Fibroblast of mammary gland (primary cell): ENCODE measurements around the gene PPP1R13B.

Experiments
- DNase-seq: peaks from one replicate; pipeline ENCODE4 v3.0.0-alpha.2; 2010; ENCODE audit warnings: low read depth
- H3K4me3 ChIP-seq: 2 replicates; pipeline ENCODE4 v1.5.1; 2011; ENCODE audit warnings: low read depth, mild to moderate bottlenecking, low read length, moderate library complexity; ENCODE audit not compliant: control insufficient read depth
- TF ChIP-seq, protein P1 (sequence below): conservative IDR thresholded peaks from 2 replicates; pipeline ENCODE4 v1.5.1; 2011; ENCODE audit warnings: low read depth, low read length, inconsistent platforms; ENCODE audit not compliant: control insufficient read depth, insufficient read depth

Gene PPP1R13B

DNA sequence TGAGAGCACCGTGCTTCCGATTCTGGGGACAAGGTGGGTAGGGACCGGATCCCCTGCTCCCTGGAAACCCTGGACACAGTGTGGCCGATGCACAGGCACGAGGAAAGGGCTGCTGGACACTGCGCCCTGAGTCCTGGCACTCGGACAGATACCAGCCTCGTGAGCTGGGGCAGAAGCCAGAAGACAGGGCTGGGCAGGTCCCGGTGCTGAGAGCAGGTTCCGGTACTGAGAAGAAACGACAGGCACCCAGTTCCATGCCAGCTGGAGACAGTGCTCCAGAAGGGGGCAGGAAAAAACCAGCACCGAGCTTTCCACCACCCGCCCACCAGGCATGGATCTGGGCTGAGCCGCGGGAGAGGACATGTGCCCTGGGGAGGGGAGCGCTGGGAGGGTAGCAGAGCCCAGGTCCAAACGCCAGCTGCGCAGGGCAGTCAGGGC is 138.6 kb downstream of the PPP1R13B start:
- no peak for DNase-seq
- no peak overlapping the region for H3K4me3 ChIP-seq
- TF ChIP-seq, protein P1, sequence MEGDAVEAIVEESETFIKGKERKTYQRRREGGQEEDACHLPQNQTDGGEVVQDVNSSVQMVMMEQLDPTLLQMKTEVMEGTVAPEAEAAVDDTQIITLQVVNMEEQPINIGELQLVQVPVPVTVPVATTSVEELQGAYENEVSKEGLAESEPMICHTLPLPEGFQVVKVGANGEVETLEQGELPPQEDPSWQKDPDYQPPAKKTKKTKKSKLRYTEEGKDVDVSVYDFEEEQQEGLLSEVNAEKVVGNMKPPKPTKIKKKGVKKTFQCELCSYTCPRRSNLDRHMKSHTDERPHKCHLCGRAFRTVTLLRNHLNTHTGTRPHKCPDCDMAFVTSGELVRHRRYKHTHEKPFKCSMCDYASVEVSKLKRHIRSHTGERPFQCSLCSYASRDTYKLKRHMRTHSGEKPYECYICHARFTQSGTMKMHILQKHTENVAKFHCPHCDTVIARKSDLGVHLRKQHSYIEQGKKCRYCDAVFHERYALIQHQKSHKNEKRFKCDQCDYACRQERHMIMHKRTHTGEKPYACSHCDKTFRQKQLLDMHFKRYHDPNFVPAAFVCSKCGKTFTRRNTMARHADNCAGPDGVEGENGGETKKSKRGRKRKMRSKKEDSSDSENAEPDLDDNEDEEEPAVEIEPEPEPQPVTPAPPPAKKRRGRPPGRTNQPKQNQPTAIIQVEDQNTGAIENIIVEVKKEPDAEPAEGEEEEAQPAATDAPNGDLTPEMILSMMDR, result no peak

DNA sequence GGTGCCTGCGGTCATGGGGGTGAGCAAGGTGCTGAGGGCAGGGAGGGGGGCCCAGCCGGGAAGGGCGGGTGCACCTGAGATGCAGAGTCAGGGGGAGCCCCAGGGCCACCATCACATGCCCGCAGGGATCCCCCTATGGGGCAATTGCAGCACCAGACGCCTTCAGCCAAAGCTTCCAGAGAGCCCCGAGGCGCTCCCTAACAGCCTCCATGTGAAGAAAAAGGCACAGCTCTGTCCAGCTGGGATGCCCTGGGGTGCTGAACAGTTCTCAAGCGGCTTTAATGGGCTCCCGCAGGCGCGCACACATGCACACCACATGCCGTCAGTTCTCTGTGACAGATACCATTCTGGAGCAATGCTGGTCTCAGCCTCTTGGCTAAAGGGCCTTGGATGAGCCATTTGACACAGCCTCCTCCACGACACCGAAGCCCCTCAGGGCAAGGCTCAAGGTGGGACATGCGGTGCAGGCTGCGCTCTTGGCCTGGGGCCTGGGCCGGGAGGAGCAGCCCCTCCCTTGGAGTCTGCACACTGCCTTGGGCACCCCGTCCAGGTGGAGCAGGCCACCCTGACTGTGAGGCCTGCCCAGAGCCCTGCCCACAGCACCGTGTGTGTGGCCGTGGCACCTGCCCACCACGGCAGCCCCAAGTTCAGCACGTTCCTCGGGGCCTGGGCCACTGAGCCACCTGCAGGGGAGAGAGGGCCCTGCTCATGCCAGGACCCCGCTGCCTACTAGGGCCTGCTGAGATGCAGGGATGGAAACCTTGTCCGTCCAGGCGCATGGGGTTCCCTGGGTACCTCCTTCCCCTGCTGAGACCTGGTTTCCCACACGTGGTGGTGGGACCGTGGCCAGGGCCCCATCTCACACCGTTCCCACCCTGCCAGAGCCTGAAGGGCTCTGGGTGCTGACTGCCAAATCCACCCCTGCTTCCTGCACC is 139.8 kb downstream of the PPP1R13B start:
- H3K4me3 ChIP-seq, result no peak overlapping the region
- DNase-seq, result no peak
- TF ChIP-seq, protein P1, result no peak

DNA sequence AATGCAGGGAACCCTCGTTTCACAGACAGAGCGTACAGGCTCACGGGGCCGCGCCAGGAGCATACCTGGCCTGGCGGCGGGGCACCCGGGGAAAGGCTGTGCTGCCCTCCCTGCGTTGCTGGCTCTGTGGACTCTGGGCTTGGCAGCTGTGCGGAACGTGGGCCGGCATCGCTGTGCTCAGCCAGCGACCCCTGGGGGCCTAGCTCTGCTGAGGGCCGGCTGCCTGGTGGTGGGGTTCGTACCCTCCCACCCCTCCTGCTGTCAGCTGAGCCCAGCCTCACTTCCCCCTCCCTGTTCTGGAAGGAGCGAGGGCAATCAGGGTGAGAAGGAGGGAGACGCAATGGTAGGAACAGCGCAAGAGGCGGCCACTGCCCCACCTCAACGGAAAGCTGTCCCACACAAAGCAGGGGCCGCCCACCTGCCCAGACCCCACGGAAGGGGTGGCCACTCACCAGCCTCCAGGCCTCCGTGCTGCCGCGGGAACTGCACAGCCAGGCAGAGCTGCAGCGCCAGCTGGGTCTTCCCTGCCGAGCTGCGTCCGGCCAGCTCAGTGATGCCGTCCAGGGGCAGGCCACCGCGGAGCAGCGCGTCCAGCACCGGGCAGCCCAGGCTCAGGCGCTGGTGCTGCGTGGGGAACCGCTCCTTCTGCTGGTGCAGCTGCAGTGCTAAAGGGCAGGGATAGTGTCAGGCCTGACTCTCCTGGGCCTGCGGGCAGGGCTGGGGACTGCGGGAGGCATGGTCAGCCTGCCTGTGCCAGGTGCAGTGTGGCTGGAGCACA is 140.6 kb downstream of the PPP1R13B start:
- TF ChIP-seq, protein P1, result no peak
- no peak for DNase-seq
- H3K4me3 ChIP-seq, result no peak overlapping the region

DNA sequence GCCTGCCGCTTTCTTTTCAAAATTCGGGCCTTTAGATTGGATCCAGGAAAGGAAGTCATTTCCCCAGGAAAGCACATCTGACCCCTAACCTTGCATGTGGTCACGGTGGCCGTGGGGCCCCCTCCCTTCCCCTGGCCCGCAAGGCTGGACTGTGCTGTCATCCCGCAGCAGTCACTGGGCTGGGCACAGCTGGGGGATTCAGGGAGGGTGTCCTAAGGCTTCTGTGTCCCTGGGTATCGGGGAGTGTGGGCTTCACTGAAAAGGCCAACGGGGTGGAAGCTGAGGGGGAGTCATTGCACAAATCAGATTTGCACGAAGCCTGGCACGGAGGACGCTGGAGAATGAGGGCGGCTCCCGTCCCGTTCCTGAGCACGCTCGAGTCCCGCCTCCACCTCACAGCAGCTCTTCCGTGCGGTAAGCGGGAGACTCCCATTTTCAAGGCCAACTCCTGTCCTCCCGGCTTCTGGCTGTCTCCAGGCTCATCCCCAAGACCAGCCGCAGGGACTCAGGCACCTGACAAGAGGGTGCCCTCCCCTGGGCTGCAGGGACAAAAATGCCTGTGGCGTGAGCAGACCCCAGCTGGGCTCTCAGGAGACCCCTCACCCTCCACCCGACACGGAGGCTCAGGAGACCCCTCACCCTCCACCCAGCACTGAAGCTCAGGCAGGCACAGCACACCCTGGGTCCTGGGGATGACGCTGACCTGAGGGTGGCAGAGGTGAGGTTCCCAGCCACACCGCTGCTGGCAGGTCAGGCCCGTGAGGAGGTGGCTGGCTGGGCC is 141.7 kb downstream of the PPP1R13B start:
- TF ChIP-seq, protein P1, result no peak
- DNase-seq, result no peak
- no peak overlapping the region for H3K4me3 ChIP-seq

DNA sequence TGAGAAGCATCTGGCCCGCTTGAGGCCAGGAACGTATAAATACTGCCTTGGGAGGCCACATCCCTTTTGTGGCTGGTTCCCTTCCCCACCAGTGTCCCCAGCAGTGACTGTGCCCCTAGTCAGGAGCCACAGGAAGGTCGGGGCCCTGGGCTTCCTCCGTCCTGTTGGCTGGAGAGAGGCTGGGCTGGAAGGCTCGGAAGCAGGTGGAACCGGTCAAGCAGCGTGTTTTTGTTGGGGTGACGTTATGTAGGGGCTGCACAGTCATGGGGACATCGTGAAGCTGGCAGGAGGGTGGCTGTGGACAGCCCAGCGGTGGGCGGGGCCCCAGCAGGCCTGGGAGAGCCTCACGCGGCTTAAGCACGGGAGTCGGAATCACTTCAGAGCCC is 142.3 kb downstream of the PPP1R13B start:
- no peak overlapping the region for H3K4me3 ChIP-seq
- DNase-seq, result no peak
- TF ChIP-seq, protein P1, result no peak

DNA sequence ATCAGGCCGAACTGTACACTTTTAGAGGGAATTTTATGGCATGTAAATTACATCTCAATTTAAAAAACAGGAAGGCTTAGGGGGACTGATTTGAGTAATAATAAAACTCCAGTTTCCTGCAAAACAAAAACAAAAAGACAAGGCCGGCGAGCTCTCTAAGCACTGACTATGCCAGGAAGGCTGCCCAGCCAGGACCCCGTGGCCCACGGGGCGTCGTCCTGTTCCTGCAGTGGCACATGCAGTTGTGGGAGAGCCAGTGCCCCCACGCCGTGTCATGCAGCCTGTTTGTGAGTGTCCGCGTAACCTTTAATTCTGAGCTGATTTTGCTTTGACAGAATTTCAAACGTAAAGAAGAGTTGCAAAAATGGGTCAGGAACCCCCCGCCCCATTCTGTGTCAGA is 142.7 kb downstream of the PPP1R13B start:
- no peak for DNase-seq
- no peak overlapping the region for H3K4me3 ChIP-seq
- TF ChIP-seq, protein P1, result no peak
